Measurements from ENCODE around the gene MYF5. TPM values are rescaled to one million over a fixed set of nuclear protein-coding genes. Genes with fewer than 3 reads are reported as not detected.

The MYF5 gene
- total and polyA plus RNA-seq, 8 donors = not detected

GRCh38 chr12:80690513-80690912 lies 26.2 kb upstream of the MYF5 start:
- Histone ChIP-seq H3K4me1 (no peaks in the 10 kb centered on the region), H3K27me3 (no peaks in the 10 kb centered on the region), H3K36me3 (no peaks in the 10 kb centered on the region), H3K9me3 (no peaks in the 10 kb centered on the region), H3K4me3 (no peak overlapping the region), H3K27ac (no peak overlapping the region)
- DNase-seq (no peak), ATAC-seq (no peak)
- no peak for TF ChIP-seq CTCF (IDR thresholded peaks at IDR 0.05)
- intact Hi-C loops (cut with DNase I) = no loop called here

GRCh38 chr12:80692114-80692513 lies 24.6 kb upstream of the MYF5 start:
- Histone ChIP-seq H3K9me3 (no peaks in the 10 kb centered on the region), H3K36me3 (no peaks in the 10 kb centered on the region), H3K4me1 (no peaks in the 10 kb centered on the region), H3K27ac (no peak overlapping the region), H3K27me3 (no peaks in the 10 kb centered on the region), H3K4me3 (no peak overlapping the region)
- DNase-seq (no peak), ATAC-seq (no peak)
- intact Hi-C loops (cut with DNase I) = no loop called here
- no peak for TF ChIP-seq CTCF (IDR thresholded peaks at IDR 0.05)

DNA sequence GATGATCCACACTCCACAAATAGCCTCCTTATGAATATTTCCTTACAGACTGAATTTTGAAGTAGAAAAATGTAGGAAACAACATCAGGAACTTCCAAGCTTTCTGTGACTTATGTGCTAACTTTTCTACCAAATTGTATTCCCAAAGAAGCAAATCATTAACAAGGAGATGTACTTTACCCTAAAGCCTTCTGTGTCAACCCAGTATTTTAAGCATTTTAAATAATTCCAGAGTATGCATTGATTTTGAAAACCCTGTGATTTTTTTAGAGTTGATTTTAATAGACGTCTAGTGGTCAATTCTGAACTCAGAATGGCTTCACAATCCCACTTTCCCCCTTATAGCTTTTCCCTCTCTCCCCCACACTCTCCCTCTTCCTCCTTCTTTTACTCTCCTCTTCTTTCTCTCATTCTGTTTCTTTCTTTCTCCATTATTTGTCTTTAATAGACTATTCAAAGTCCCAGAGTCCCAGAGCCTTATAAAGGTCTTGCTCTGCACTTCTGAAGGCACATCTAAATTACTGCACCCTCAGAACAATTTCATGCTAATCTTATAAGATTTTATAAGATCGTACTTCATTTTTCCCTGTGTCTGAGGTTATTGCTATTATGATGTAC lies 19.3 kb upstream of the MYF5 start:
- no peaks in the 10 kb centered on the region for H3K36me3 ChIP-seq
- ATAC-seq (no peak), DNase-seq (no peak)
- no peaks in the 10 kb centered on the region for H3K4me1 ChIP-seq
- no peaks in the 10 kb centered on the region for H3K9me3 ChIP-seq
- TF ChIP-seq CTCF (IDR thresholded peaks at IDR 0.05) = no peak
- intact Hi-C loops (cut with DNase I) = no loop called here
- H3K4me3 ChIP-seq = no peak overlapping the region
- H3K27me3 ChIP-seq = no peaks in the 10 kb centered on the region
- H3K27ac ChIP-seq = no peak overlapping the region

- ATAC-seq = no peak
- H3K4me3 ChIP-seq = no peak overlapping the region
- H3K9me3 ChIP-seq = no peaks in the 10 kb centered on the region
- DNase-seq = no peak
- TF ChIP-seq CTCF (IDR thresholded peaks at IDR 0.05) = no peak
- H3K27ac ChIP-seq = no peak overlapping the region
- H3K27me3 ChIP-seq = no peaks in the 10 kb centered on the region
- intact Hi-C loops (cut with DNase I) = no loop called here
- H3K36me3 ChIP-seq = no peaks in the 10 kb centered on the region
- H3K4me1 ChIP-seq = no peaks in the 10 kb centered on the region
Observed at GRCh38 chr12:80698256-80698655, 18.5 kb upstream of the MYF5 start.

DNA sequence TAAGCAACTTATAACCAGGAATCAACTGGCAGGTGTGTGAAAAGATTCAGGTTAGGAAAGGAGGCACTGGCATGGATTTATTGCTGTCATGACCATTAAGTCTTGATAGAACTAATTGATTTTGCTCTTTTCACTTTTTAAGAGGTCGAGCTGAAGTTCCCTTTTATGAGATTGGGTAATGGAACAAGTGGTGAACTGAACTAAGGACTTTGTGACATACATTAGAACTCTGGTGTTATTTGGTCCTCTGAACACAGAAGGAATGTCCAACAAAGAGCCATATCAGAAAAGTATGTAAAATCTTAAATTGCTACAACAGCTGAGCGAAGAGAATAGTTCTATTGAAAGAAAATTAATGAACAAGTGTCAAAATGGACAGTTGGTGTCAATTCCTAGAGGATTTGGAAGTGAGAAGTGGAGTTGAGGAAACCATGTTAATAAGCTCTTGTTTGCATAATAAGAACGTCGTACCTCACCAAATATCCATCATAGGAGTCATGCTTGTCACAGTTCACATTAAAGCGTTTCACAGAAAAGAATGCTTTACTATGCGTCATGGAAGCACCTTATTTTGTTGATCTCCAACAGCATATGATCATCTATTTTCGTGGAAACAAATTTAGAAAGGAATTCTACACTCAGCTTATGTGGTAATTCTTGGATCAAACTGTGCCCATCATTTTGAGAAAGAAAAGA lies 17.7 kb upstream of the MYF5 start:
- H3K36me3 ChIP-seq = no peaks in the 10 kb centered on the region
- H3K4me3 ChIP-seq = no peak overlapping the region
- intact Hi-C loops (cut with DNase I) = no loop called here
- H3K27ac ChIP-seq = no peak overlapping the region
- no peak for TF ChIP-seq CTCF (IDR thresholded peaks at IDR 0.05)
- DNase-seq (no peak), ATAC-seq (no peak)
- H3K4me1 ChIP-seq = no peaks in the 10 kb centered on the region
- no peaks in the 10 kb centered on the region for H3K27me3 ChIP-seq
- no peaks in the 10 kb centered on the region for H3K9me3 ChIP-seq
